Cerebellar cortex (tissue), 1 donor: ENCODE results near the gene SMIM32.
A peak's percentile ranks its signal among the peaks of the same experiment; 100 is the strongest.

Experiments
- DNase-seq: peaks from one replicate; pipeline ENCODE4 v3.0.0-alpha.2; 2015; ENCODE audit warnings: low spot score

Gene SMIM32

DNA sequence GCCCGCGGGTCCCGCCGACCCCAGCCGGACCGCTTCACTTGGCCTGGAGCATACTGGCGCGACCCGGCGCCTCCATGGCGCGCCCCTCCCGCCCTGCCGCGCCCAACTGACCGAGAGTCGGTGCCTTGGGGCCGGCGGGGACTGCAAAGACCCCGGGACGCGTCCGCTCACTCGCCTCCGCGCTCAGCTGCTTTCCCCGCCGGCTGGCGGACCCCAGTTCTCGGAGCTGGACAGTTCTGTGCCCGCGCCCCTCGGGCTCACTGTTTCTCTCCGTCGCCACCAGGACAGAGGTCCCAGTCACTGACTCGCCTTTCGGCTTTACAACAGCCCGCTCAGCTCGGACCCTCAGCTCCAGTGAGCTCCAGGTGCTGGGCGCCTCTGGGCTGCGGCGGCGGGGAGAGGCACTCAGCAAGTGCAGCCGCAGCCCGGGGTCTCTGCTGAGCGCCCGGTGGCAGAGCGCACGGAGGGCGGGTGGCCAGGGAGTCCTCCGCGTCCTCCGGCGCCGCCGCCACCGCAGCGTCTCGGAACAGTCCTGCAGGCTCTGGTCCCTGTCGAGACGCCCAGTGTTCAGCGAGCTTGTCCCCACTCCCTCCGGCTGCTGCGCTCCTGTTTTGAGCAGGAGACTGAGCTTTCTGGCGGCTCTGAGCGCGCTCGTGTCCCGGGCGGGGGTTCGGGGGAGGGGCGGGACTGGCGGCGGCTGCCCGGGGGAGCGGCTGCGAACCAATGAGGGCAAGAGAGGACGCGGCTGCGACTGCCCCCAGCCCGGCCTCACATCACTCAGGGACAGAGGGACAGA, at the start of gene SMIM32:
Gene SMIM32 (minus strand): TSS at position 637 of the 796 bp plus-strand sequence. CDS start 638 bp downstream, outside the sequence.
- no peak for DNase-seq

DNA sequence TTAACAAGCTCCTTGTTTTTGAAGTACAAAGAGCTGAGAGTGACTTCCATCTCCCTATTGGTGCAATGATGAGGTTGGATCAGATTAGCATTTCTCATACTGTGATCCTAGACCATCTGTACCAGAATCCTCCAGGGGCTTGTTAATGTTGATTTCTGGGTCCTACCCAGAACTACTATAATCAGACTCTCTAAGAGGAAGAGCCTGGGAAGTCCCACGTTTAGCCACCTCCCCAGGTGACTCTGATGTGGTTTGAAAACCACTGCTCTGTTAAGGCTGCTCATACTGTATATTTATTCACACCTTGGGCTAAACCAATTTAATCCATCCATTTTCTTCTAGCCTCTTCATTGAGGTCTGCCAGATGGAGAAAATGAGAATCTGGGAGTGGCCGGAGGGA, 49.6 kb upstream of the SMIM32 start:
- no peak for DNase-seq

DNA sequence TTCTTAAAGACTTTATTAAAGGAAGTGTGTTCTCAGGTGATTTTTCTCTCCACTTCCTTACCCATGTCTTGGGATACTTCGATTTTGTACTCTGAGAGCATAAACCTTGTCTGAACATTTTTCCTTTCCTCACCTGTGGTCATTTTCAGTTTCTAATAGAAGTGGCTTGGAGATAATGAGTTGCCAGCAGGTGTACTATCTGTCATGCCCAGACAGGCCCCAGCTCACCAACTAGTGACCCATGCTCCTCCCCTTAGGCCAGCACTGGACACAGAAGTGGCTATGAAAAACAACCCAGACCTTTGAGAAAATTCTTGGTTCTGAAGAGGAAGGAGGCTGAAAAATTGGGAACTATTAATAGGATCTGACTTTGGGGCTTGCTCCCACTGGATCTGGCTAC, 49.2 kb upstream of the SMIM32 start:
- no peak for DNase-seq

DNA sequence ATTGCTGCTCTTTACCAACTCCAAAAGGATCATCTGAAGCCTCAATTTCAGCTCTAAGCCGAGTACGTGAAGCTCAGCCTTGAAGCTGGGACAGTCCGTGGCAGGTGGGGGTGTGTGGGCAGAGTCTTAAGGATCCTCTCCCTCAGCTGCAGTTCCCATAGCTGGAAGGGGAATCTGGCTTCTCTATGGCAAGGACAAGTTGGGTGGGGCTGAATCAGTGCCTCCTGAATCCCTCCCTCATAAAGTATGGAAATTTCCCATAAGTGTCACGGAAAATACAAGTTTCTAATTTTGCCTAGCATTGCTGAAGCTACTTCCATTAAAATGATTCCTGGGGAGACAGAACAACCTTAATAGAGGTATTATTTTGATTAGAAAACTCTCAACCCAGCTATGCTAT, 47.9 kb upstream of the SMIM32 start:
- DNase-seq = no peak

DNA sequence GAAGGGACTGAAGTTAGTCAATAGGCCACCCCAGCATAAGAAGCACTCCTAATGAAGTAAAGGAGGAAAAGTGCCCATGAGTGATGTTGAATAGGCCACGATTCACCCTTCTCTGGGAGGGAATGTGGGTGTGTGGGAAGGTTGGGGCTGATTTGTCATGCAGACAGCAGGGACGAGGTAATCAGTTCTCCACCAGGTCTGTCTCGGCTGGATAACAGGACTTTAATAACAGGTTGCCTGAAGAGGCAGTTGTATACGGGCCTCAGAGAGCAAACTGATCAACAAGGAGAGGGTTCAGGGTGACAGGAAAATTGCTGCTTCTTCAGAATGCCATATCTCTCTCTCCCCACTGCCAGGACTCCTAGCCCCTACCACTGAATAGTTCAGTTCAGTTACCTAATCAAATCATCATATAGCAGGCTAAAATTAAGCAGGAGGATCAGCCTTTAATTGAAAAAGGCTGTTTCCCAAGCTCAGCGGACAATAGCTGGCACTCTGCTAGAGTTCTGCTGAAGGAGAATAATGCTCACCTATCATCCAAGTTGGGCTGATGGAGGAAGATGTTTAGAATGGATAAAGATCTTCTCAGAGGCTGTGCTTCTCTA, 43.6 kb upstream of the SMIM32 start:
- DNase-seq = no peak

DNA sequence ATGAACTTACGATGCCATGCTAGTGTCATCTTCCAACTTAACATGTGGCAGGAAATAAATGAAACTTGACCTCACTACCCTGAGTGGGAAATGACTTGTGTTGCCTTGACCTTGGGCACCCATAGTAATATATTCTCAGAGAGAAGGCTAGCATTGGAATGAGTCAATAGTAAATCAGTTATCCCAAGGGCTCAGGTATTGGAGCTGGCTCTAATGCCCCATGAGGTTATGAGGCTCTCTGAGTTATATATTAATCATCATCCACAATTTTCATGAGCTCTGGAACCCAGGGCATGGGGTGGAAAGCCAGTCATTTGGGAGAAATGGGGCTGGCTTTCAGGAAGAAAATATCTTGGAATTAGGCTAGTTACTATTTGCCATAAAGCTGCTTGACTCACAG, 42.4 kb upstream of the SMIM32 start:
- no peak for DNase-seq

DNA sequence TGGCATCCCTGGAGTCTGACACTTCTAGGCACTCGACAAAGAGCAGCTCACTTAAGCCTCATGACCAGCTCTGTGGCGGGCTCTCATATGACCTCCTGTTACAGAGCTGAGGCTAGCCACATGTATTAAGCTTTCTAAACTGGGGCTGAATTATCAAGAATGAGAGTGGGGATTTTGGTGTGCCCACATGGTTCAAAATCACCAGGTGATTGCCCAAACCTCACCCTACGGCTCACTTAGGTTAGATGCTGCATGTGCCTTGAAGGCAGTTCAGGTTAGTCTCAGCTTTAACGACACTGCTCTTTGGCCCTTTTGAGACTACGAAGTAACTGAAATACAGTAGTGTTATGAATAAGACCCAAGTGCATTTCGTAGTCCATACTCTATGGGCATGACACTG, 39.4 kb upstream of the SMIM32 start:
- DNase-seq = no peak

DNA sequence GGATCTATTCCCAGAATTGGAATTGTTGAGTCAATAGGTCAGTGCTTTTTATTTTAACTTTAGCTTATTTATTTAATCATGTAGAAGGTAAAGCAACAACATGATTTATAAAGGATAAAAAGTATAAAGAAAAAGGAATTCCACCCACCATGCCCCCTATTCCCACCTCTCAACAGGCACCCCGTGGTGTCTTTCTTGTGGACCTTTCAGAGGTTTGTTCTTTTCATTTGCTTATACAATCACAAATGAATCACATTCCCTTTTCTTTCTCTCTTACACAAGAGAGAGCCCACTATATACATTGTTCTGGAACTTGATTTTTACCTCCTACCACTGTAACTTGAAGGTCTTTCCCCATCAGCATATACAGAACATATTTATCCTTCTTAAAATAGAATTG, 37.2 kb upstream of the SMIM32 start:
- DNase-seq = no peak

- no peak for DNase-seq
Observed at GRCh38 chr5:136228136-136228757, 35.3 kb upstream of the SMIM32 start.

GRCh38 chr5:136226401-136226800, 33.4 kb upstream of the SMIM32 start:
- DNase-seq = no peak

DNA sequence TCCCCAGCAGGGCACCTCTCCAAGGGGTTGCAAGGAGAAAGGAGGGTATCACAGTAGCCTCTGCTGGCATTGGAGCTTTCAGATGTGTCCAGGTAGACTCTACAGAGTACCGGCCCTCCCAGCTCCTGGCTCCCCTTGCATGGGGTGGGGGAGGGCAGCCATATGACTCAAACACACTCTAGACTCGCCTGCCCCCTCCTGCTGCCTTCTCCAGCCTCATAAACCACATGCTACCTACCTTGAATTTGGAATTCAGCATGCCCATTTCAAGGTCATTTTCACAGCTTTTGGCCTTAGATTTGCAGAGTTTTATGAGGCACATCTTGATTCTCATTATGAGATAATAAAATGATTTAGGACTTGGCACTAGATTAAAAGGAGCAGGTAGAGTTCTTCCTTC, 32.8 kb upstream of the SMIM32 start:
- DNase-seq = no peak

DNA sequence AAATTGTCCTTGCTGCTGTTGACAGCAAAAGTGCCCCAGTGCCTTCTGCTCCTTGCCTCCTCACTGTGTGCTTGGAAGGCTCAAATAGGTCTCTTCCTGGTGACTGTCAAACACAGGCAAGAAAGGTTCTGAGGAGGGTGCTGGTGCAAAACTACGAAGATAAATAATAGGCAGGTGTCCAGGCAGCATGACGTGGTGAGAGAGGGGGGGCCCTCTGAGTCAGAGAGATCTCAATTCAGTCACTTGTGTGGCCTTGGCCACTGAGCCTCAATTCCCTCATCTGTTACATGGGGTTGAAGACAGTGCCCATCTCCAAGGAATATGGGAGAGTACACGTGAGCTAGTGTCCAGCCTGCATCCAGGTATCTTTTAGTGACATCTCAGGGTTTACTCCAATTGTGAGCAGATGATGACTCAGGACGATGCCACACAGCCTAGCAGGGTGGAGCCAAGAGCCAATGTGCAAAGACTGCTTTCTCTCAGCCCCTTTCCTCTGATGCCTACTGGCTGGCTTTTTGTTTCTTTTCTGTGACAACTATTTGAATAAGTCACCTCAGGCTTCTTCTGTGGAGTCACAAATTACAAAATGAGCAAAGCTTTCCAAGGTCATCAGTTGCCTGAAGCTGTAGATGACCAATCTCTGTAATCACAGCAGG, 29.7 kb upstream of the SMIM32 start:
- no peak for DNase-seq

- no peak for DNase-seq
Observed at GRCh38 chr5:136221340-136221739, 28.4 kb upstream of the SMIM32 start.

DNA sequence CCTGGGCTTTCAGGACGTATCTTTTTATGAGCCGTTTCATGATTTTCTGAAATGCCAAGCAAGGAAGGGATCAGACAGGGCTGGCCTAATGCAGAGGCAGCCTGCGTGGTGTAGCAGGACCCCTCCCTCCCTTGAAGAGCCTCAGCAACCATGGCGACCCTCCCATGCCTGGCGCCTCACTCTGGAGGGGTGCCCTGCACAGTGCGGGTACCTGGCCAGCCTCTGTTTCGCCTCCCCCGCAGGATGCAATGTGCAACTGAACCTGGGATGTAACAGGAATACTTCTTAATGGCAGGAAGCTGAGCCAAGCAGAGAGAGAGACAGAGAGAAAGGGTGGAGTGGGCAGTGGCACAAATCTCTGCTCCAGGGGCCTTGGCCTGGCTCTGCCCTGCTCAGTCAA, 23.3 kb upstream of the SMIM32 start:
- DNase-seq = no peak

DNA sequence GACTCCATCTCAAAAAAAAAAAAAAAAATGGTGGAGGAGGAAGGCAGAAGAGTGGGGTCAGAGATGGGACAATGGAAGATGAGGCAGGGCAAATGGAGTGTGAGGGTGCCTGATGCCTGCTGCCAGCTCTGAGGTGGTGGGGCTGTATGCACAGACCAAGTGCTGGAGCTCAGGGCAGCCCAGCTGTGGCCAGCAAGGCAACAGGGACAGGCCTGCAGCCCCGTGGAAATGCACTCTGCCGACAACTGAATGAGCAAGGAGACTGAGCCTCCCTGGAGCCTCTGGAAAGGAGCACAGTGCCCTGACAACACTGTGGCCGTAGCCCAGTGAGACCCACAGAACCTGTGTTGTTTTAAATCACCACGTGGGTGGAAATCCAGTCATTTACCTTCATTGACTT, 22.9 kb upstream of the SMIM32 start:
- DNase-seq = no peak

- DNase-seq = no peak
Observed at GRCh38 chr5:136213919-136214493, 21.0 kb upstream of the SMIM32 start.

DNA sequence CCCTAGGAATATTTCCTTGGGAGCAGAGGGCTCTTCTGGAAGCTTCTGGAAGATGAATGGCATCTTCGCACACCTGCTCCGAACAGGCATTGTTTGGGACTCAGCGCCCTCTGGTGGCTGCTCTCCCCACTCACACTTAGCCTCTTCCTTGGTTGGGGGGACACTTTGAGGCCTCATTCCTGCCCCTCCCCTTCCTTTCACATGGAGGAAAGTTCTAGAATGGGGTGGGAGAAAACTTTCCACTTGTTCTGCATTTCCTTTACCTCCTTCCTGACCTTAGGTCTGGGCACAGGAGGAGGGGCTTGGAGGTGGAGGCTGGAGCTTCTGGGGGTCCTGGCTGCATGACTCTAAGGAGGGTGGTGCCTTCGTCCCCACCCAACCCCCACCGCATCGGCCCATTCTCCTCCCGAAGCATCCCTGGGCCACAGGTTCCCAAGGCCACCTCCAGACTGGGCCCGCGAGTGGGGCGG, 19.3 kb upstream of the SMIM32 start:
- DNase-seq = peak; percentile 61

GRCh38 chr5:136211282-136212040, 18.5 kb upstream of the SMIM32 start:
- DNase-seq = no peak

GRCh38 chr5:136210259-136210658, 17.3 kb upstream of the SMIM32 start:
- peak; percentile 3 for DNase-seq

GRCh38 chr5:136209346-136209910, 16.5 kb upstream of the SMIM32 start:
- no peak for DNase-seq

DNA sequence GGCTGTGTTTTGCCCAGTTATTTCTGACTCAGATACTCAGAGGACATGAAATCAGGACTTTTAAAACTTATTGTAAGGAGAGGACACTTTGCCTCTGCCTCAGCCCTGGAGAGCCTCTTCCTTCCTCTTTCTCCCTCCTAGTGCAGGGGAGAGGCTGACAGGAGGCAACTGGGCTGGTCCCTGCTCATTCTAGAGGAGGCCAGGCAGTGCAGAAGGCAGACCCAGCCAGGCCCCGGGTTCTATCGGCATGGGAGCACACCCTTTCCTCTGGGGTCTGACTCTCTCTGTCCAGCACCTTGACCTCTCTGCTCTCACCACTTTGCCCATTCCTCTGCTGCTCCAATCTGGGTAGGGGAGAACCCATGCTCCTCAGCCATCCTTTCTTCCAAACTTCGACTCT, 16.0 kb upstream of the SMIM32 start:
- DNase-seq = no peak
